Activated CD4-positive, alpha-beta T cell treated with anti-CD3 and anti-CD28 coated beads for 48 hours (primary cell): Measurements from ENCODE around the gene LRRIQ3.
"Not testable (repeated sequence)": the region's sequence is repeated elsewhere in the genome, so short reads cannot be mapped to it uniquely, and the experiment has no call there.

ENCODE experiments used
- DNase-seq: peaks from one replicate; pipeline ENCODE4 v3.0.0-alpha.2; 2020

LRRIQ3 gene, protein sequence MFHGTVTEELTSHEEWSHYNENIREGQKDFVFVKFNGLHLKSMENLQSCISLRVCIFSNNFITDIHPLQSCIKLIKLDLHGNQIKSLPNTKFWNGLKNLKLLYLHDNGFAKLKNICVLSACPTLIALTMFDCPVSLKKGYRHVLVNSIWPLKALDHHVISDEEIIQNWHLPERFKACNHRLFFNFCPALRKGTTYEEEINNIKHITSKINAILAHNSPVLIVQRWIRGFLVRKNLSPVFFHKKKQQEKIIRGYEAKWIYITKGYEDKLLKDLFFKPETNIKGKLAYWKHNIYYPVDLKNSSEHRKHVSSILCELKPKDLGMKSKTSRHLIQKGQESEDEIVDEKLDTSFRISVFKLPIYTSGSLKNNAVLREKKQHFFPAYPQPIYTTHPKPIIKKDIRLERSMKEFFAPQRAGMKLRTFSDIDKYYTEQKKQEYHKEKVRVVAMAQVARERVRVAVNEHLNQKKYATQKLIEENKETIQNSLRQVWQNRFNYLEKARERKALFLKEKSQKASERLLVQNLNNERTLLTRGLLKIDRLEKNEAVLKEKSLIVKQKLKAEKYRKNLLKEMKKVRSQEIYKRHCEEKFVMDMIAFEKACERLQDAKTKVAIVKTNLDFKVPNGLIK

DNA sequence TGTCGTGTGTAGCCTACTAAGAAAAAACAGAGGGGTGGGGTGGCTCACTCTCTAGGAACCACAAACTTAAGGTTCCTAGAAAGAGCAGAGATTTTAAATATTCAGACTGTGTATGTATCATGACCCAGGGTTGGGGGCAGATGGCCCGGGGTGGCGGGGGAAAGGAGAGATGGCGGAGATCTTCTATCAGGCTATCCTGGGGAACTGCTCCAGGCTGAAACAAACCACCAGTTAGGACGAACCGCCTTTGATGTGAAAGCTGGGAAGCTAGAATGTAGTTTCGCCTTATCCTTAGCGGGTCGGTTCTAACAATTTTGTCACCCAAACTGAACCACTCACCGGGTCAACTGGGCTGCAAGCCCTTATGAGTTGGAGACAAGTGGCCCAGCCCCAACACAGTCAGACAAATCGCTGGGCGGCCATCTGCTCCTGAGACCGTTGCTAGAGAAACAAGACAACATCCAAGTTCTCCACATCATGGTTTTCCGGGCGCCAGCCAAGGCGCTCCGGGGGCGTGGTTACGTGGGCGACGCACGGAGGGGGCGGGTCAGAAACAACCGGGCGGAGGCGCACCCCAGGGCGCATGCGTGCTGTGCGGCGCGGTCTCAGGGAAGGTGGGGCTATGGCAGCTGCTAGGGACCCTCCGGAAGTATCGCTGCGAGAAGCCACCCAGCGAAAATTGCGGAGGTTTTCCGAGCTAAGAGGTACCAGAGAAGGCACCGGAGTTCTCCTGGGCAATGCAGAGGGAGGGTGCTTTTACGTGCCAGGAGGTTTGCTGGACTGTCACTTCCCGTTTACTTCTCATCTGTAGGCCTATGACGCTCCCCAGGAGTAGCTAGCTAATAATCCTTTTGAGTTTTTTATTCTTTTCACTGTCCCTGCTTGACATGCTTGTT is at the start of gene LRRIQ3, which contains the start of gene FPGT:
Gene LRRIQ3 (minus strand): TSS at position 520 of the 896 bp plus-strand sequence. CDS start 14,492 bp downstream, outside the sequence.
Gene FPGT (plus strand): TSS at position 586 of the 896 bp plus-strand sequence. CDS start 37 bp downstream, at position 623.
- DNase-seq: peak; percentile 96

DNA sequence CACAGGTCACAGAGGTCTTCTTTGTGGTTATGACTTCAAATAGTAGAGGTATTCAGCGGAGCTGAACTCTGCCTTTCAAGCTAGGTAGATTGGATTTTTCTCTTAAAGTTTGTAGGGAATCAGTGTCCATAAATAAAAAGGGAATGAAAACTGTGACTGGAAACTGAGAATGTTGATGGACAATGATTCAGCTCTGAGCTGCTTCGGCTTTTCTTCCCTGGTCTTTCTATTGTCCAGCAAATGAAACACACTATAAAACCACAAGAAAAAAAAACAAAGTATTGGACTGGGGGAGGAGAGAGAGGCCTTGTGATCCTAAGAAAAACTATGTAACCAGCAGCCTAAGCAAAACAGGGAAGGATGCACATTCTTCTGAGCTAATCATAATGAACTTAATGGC is 48.3 kb upstream of the LRRIQ3 start:
- no peak for DNase-seq

DNA sequence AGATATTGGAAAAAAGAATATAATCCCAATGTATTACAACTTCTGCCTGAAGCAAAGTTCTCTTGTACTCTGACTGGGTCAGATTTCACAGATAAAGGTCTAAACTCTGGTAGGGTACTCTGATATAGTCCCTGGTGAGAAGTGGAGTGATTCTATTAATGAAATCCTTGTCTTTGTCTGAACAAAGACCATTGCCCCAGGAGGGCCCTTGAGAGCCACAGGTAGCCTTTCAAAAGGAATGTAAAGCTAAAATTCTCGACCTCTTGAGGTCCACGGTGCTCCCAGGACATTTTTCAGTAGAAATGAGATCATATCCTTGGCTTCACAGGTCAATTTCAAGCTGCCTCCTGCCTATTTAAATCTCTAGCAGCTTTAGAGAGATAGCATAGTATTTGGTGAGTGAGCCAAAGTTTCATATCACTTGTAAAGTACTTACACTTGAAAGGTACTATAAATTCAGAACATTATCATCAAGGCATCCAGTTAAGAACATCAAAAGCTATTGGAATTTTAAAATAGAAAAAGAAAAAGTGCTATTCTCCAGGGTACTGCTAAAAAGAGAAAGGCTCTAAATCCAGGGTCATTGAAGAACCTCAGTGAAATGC is 47.3 kb upstream of the LRRIQ3 start:
- no peak for DNase-seq

DNA sequence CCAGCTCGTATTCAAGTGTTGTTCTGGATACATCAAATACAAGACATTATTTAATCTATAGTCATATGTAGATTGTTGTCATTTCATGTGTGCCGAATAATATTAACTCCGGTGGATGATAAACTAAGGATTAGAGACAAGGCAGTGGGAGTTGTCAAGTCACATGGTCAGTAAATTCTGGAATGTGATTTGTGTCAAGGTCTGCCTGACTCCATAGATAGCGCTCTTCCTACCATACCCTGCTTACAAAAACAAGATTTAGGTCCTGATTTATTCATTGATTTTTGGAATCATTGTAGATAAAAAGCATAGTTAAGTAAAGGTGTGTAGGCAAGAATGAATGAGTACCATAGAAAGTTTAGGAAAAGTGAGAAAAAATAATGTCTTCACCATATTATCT is 39.8 kb upstream of the LRRIQ3 start:
- no peak for DNase-seq

DNA sequence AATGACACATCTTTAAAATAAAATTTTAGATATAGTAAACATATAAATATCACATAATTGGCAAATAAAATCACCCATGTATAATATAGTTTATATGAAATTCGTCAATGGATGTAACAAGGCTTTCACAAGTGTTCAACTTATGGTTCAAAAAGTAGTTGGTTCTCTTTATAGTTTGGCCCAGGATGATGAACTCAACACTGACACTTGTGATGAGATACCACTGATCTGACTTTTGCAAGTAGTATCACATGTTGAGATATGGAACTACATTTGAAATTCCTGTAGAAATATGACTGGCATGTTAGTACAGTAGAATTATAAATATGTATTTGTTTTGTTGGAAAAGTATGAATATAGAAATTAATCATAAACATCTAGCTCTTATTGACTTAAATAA is 39.1 kb upstream of the LRRIQ3 start:
- no peak for DNase-seq

DNA sequence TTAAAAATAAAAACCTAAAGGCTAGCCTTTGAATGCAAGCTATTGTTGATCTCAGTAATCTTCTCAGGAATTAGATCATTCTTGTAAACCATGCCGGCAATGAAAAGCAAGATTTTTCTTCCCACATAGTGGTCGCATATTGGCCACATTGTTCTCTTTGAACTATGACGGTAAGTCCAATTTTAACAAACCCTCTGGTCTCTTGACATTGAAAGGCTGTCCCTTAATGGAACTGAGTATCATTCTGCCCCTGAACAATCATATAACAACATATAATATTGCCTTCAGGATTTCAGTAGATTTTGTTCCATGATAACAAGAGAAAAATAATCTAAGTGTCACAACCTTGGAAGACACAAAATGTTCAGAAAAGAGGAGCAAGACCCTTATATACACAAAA is 38.5 kb upstream of the LRRIQ3 start:
- DNase-seq: no peak

DNA sequence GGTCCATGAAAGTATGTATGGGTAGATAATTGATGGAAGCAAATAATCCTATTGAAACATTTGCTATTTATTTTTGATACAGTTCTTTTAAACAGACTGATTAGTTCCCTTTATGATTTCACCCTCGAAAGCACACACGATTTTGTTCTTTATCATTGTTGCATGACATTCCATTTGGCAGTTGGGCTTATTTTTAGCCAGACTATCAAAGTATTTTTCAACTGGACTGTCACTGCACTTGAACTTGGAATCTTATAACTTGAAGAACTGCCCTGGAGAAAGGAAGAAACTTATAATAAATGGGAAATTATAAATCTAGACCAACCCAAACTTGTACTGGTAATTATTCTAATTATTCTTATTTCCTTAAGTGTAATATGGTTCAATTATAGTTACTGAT is 37.2 kb upstream of the LRRIQ3 start, which contains the start of gene TNNI3K:
Gene TNNI3K (plus strand): TSS at position 235 of the 400 bp plus-strand sequence. CDS start 65 bp downstream, at position 300.
- DNase-seq: no peak

DNA sequence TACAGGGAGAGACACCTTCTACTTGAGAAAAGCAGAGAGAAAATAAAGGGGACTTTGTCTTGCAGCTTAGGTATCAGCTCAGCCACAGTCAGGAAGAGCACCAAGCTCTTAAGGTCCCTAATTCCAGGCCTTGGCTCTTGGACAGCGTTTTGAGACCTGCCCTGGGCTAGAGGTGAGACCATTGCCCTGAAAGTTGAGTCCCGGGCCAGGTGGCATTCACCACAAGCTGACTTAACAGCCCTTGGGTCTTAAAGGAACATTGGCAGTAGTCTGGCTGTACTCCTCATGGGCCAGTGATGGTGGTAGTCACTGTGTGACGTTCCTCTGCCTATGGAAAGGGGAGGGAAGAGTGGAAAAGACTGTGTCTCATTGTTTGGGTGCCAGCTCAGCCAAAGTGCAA is 25.5 kb upstream of the LRRIQ3 start:
- no peak for DNase-seq

DNA sequence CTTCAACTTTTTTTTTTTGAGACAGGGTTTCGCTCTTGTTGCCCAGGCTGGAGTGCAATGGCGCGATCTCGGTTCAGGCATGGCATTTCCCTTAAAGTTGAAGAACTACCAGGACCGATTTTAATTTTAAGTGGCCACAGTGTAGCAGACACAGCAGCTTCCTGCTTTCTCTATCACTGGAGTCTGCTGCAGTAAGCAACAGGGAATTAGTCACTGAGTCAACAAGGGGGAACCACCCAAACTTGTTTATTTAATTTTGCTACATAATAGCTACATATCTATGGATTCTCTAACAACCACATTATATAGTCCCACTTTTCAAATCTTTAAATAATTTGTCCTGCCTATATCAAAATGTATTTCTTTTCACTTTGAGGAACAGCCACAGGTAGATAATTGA is 24.7 kb upstream of the LRRIQ3 start:
- DNase-seq: no peak

DNA sequence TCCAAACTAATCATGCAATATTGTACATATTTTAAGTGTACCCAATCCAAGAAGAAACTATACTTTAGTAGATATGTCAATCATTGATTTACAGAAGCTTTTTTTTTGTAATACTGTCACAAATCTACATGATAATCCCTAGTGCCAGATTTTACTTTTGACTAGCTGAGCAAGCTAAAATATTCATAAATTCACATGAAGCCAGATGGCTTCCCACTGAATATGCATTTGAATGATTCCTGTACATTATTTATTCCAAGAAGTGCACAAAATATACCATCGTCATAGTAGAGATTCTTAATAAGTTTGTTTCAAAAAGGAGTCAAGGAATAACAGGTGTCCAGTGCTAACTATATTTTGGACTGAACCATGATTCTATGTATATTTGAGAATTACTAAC is 17.3 kb upstream of the LRRIQ3 start:
- no peak for DNase-seq

DNA sequence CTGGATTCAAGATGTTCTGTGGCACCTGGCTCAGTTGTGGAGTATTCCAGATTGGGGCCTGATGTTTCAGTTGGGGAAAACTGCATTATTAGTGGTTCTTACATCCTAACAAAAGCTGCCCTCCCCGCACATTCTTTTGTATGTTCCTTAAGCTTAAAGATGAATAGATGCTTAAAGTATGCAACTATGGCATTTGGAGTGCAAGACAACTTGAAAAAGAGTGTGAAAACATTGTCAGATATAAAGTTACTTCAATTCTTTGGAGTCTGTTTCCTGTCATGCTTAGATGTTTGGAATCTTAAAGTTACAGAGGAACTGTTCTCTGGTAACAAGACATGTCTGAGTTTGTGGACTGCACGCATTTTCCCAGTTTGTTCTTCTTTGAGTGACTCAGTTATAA is 7.3 kb upstream of the LRRIQ3 start:
- DNase-seq: no peak

DNA sequence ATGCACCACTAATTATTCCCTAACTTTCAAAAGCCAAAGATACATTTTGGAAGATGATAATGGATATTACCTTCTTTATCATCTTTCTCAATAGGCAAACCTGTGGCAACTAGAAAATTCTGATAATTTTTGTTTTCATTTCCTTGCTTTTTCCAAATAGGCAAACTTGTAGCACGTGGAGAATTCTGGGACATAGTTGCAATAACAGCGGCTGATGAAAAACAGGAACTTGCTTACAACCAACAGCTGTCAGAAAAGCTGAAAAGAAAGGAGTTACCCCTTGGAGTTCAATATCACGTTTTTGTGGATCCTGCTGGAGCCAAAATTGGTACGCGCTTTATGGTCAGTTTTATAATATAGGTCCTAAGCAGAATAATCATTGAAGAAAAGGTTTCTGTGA is 1.5 kb upstream of the LRRIQ3 start:
- DNase-seq: no peak

DNA sequence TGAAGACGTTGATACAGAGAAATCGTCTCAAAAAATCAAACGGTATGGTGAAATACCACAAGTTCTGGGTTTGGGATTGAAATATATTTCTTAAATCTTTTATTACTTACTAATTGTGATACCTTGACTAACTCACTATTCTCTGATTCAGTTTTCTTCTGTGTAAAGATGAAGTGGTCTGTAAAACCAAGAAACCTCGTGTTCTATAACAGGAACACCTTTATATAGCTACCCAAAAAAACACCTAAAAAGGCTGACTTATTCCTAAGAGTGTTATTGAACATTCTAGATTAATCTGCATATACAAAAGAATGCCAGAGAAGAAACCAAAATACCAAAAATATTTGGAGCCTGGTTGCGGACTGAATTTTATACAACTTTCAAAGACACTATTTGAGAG is 721 bp downstream of the LRRIQ3 start:
- no peak for DNase-seq

DNA sequence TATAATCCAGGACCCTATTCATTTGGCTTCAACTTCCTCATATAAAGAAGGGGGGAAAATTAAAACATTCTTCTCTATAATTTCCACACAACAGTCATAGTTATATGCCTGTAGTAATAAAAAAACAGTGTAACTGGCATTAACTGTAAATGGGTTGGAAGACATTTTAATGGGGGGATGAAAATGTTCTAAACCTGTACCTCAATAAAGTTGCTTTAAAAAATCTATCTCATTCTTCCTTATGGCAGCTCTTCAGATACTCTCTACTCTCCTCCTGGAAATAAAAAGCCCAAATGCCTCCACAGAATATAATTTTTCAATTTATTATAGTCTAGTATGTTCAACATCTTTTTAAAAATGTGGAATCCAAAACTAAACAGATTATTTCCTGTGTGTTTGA is 2.6 kb downstream of the LRRIQ3 start:
- DNase-seq: no peak

DNA sequence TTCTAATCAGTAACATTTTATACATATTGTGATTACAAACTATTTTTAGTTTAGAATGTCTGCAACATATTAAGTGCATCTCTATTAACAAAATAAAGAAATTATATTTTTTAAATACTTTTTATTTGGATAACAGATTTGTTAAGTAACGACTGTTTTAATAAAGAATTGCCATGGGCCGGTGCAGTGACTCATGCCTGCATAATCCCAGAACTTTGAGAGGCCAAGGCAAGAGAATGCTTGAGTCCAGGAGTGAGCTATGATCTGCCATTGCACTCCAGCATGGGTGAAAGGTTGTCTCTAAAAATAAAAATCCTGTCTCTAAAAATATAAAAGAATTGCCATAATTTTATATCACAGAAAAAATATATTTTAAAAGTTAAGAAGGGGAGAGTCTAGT is 4.1 kb downstream of the LRRIQ3 start:
- DNase-seq: no peak

DNA sequence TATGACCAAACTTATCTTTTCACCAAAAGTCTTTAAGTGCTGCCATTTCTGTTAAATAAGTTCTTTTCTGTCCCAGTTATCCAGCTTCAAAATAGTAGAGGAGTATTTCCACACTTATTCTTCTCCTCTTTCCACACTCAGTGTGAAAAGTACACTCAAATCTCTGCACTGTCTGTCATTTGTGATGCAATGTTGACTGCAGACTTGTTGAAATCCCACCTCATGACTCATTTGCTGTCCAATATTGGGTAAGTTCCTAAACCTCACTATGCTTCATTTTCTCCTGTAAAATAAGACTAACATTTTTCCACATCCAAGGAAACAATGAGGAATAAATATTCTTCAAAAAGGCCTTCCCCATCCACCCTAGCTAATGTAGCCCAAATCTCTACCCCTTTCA is 17.5 kb downstream of the LRRIQ3 start:
- no peak for DNase-seq

DNA sequence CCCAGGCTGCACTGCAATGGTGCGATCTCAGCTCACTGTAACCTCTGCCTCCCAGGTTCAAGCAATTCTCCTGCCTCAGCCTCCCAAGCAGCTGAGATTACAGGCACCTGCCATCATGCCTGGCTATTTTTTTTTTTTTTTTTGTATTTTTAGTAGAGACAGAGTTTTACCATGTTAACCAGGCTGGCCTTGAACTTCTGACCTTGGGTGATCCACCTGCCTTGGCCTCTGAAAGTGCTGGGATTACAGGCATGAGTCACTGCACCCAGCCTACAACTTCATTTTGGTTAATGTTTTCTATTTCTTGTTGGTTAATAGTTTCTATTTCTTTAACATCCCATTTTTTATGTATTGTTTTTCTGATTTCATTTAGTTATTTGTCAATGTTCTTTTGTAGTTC is 23.6 kb downstream of the LRRIQ3 start:
- not testable (repeated sequence) for DNase-seq

DNA sequence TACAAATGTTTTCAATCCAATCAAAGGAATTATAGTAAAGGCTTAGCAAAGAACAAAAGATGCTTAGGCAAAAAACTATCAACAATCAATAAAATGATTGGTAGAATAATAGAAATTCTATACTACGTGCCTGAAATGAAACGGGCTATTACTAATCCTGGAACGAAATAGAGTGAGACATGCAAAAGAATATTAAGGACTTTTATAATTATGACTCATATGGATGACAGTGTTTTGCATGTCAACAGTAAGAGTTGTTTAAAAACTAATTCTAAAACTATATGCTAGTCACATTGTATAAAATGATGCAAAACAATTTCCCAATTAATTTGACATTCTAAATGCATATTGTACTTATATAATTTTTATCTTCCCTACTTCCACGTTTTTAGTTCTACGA is 35.6 kb downstream of the LRRIQ3 start:
- no peak for DNase-seq

DNA sequence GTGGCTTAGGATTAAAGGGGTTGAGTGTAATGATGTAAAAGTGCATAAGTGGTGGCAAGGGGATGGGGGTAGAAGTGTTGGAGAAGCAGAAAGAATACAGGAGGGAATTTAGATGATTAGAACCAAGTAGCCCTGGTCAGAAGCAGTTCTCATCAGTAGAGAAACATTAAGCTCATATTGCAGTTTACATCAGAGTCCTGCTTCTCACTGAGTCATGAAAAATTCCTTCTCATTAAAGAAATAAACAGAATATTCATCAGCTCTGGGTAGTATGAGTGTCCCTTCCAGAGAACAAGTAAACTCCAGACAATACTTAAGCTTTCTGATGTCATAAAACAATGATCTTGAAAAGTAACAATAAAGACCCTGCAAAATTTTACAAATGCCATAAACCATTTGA is 36.5 kb downstream of the LRRIQ3 start:
- no peak for DNase-seq

DNA sequence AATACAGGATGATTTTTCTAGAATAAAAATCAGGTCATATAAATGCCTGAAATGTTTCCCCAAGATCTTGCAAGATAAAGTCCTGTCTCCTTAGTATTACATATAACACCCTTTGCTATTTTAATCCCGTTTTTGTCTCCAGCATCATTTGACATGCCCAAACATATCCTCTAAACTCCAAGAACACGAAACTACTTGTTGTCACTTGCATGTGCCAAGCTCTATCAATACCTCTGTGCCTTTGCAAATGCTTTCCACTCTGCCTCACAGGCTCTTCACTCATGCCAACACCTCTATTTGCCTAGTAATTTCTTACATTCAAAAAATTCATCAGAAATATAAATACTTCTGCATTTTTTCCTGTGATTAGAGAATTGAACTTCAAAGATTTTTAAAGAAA is 37.9 kb downstream of the LRRIQ3 start:
- DNase-seq: no peak

DNA sequence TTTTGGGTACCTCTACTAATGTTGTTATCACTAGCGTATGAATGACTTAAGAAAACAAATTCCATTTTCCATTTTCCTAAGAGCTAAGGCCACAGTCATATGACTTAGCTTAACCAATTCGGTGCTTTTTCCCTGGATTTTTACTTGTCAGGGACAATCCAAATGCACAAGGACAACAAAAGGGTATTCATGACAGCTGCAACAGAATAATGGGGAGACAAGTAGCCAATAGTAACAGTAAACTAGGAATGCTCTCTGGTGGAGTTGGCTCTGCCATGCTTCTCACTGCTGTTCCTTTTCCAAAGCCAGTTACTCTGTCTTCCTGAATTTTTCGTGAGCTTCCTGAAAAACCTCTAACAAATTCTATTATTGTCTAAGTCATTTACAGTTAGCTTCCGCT is 52.9 kb downstream of the LRRIQ3 start:
- DNase-seq: no peak

DNA sequence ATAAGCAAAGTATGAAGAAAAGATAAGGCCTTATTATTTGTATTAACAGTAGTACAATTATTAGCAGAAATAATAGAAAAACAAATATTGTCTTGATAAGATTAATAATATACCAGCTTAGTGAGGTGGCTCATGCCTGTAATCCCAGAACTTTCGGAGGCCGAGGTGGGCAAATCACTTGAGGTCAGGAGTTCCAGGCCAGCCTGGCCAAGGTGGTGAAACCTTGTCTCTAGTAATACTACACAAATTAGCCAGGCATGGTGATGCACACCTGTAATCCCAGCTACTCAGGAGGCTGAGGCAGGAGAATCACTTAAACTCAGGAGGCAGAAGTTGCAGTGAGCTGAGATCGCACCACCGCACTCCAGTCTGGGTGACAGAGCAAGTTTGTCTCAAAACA is 80.6 kb downstream of the LRRIQ3 start:
- DNase-seq: not testable (repeated sequence)

DNA sequence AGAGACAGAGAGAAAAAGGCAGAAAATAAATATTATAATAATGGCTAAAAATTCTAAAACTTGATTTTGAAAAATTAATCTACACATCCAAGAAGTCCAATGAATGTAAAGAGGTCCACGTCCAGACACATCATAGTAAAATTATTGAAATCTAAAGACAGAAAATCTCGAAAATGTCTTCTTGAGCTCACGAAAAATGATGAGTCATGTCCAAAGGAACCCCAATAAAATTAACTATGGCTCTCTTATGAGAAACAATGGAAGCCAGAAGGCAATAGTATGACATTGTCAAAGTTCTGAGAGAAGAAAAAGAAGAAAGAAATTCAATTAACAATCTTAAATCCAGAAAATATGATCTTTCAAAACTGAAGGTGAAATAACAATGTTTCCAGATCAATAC is 84.6 kb downstream of the LRRIQ3 start:
- no peak for DNase-seq
